ENCODE data around the gene SUSD4. TPM values are rescaled to one million over a fixed set of nuclear protein-coding genes. Genes with fewer than 3 reads are reported as not detected.

Gene SUSD4
- total and polyA plus RNA-seq, 9 of the 15 experiments (the other 6 are each of a cell fraction or from before 2014, with no cell fraction given) = 0.06 to 1.7 (median 0.09) TPM; not detected in 4

GRCh38 chr1:223298701-223299100 lies 65.3 kb downstream of the SUSD4 start:
- H3K27ac ChIP-seq (ENCODE audit: extremely low read depth, low read depth, low read length) = no peak overlapping the region
- H3K9me1 ChIP-seq (ENCODE audit: control insufficient read depth, insufficient read depth, low read length) = no peaks in the 10 kb centered on the region
- intact Hi-C loops (cut with micrococcal nuclease) (no loop called here), in situ Hi-C loops (cut with MboI) (no loop called here)
- 7% methylated on average over 5 of the region's 5 CpGs for WGBS (ENCODE audit: insufficient coverage, low coverage, missing lambda C conversion rate)
- no peak overlapping the region for H3K4me2 ChIP-seq (ENCODE audit: insufficient read depth, low read length)
- H4K20me1 ChIP-seq (replicated peaks; ENCODE audit: control insufficient read depth, insufficient read depth, low read length) = no peaks in the 10 kb centered on the region
- no peaks in the 10 kb centered on the region for H3K9me3 ChIP-seq (replicated peaks; ENCODE audit: control insufficient read depth, insufficient read depth, low read depth, low read length)
- CTCF ChIA-PET (ENCODE audit: low intra/inter-chr PET ratio) = no interaction called here
- TF ChIP-seq ZNF174 (CRISPR knock-in tag; IDR thresholded peaks at IDR 0.05) (no peak), ZFPM2 (CRISPR knock-in tag; IDR thresholded peaks at IDR 0.05) (no peak), CAMTA2 (CRISPR knock-in tag; conservative IDR thresholded peaks at IDR 0.05) (no peak), MITF (IDR thresholded peaks at IDR 0.05) (no peak), DMBX1 (CRISPR knock-in tag; IDR thresholded peaks at IDR 0.05; ENCODE audit: borderline replicate concordance) (no peak), ARID1B (IDR thresholded peaks at IDR 0.05) (no peak), SRSF7 (optimal IDR thresholded peaks at IDR 0.05; ENCODE audit: low read depth, low read length) (no peak), KAT7 (CRISPR knock-in tag; IDR thresholded peaks at IDR 0.05; ENCODE audit: borderline replicate concordance) (no peak), TRIM28 (IDR thresholded peaks at IDR 0.05) (no peak), THAP12 (CRISPR knock-in tag; IDR thresholded peaks at IDR 0.05) (no peak), HNRNPH1 (optimal IDR thresholded peaks at IDR 0.05; ENCODE audit: low read depth, low read length) (no peak), PHB (CRISPR knock-in tag; IDR thresholded peaks at IDR 0.05) (no peak), HDGF (IDR thresholded peaks at IDR 0.05) (no peak), STAG1 (CRISPR knock-in tag; IDR thresholded peaks at IDR 0.05; ENCODE audit: borderline replicate concordance) (no peak), NR0B1 (IDR thresholded peaks at IDR 0.05; ENCODE audit: partially characterized antibody) (no peak), SETDB1 (IDR thresholded peaks at IDR 0.05; ENCODE audit: low read length) (no peak), CC2D1A (IDR thresholded peaks at IDR 0.05) (no peak), ESRRB (CRISPR knock-in tag; IDR thresholded peaks at IDR 0.05; ENCODE audit: borderline replicate concordance) (no peak)
- no peaks in the 10 kb centered on the region for H3K79me2 ChIP-seq (ENCODE audit: control insufficient read depth, insufficient read depth, low read length)
- H3K36me3 ChIP-seq (ENCODE audit: control insufficient read depth, insufficient read depth, low read length) = no peaks in the 10 kb centered on the region
- H3K4me3 ChIP-seq = no peak overlapping the region
- no peak overlapping the region for H3K9ac ChIP-seq (ENCODE audit: insufficient read depth in 1 of 2, low read depth in 2 of 2, low read length in 2 of 2)
- BruUV-seq (replicated peaks) = no TSS peak
- FAIRE-seq = no peak
- DNase-seq (ENCODE audit: extremely low read depth in 1 of 4, low spot score in 3 of 4) = no peak
- no peak overlapping the region for H2AFZ ChIP-seq (ENCODE audit: low read depth, low read length)
- H3K27me3 ChIP-seq (ENCODE audit: control insufficient read depth in 2 of 2, insufficient read depth in 2 of 2, low read length in 2 of 2) = peaks cover 0 to 7% of the 10 kb centered on the region in 2 experiments; a peak in 1 of 5 replicates
- POLR2A ChIA-PET = interaction anchor here (0.7 to 1.1 kb wide), 2 partner anchors 10 to 155 kb away, joined by 3 read pairs; no protein-coding TSS in a partner anchor
- no peaks in the 10 kb centered on the region; a peak in 1 of 5 replicates for H3K4me1 ChIP-seq (replicated peaks in 1 of 2; ENCODE audit: control insufficient read depth in 2 of 2, insufficient read depth in 2 of 2, low read length in 2 of 2)
- no peak for ATAC-seq

All from K562 (cell line).